ENCODE results near the gene COL13A1.

DNA sequence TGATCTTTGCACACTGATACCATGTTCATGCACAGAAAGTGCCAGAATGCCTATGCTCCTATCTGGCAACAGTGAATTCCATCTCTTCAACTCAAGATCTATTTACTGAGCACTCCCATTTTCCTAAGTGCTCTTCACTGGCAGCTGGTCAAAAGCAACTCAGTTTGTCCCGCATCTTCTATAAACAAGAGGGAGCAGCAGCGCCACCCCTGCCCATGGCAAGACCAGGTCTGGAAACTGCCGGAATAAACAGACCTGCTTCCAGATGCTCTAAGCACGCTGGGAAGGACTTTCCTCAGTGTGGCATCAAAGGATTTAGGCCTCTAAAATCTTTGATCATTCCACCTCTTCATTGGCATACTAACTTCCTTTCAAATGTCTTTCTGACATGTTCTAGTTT, 146.6 kb downstream of the COL13A1 start:
- no peak for TF ChIP-seq POLR2A (IDR thresholded peaks at IDR 0.05)
- TF ChIP-seq, protein P1, sequence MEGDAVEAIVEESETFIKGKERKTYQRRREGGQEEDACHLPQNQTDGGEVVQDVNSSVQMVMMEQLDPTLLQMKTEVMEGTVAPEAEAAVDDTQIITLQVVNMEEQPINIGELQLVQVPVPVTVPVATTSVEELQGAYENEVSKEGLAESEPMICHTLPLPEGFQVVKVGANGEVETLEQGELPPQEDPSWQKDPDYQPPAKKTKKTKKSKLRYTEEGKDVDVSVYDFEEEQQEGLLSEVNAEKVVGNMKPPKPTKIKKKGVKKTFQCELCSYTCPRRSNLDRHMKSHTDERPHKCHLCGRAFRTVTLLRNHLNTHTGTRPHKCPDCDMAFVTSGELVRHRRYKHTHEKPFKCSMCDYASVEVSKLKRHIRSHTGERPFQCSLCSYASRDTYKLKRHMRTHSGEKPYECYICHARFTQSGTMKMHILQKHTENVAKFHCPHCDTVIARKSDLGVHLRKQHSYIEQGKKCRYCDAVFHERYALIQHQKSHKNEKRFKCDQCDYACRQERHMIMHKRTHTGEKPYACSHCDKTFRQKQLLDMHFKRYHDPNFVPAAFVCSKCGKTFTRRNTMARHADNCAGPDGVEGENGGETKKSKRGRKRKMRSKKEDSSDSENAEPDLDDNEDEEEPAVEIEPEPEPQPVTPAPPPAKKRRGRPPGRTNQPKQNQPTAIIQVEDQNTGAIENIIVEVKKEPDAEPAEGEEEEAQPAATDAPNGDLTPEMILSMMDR (IDR thresholded peaks at IDR 0.05) = no peak
- no peak for TF ChIP-seq EP300 (IDR thresholded peaks at IDR 0.05)
